ENCODE measurements around the gene RANBP10.

DNA sequence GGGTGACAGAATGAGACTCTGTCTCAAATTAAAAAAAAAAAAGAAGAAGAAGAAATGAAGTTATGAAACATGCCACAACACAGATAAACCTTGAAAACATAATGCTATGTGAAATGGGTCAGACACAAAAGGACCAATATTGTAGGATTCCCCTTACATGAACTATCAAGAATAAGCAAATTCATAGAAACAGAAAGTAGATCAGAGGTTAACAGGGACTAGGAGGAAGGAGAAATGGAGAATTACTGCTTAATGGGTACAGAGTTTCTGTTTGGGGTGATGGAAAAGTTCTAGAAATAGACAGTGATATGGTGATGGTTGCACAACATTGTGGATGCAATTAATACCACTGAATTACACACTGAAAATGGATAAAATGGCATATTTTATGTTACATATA, 16.3 kb downstream of the RANBP10 start:
- TF ChIP-seq, protein P1, sequence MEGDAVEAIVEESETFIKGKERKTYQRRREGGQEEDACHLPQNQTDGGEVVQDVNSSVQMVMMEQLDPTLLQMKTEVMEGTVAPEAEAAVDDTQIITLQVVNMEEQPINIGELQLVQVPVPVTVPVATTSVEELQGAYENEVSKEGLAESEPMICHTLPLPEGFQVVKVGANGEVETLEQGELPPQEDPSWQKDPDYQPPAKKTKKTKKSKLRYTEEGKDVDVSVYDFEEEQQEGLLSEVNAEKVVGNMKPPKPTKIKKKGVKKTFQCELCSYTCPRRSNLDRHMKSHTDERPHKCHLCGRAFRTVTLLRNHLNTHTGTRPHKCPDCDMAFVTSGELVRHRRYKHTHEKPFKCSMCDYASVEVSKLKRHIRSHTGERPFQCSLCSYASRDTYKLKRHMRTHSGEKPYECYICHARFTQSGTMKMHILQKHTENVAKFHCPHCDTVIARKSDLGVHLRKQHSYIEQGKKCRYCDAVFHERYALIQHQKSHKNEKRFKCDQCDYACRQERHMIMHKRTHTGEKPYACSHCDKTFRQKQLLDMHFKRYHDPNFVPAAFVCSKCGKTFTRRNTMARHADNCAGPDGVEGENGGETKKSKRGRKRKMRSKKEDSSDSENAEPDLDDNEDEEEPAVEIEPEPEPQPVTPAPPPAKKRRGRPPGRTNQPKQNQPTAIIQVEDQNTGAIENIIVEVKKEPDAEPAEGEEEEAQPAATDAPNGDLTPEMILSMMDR (IDR thresholded peaks at IDR 0.05) = no peak
- TF ChIP-seq RAD21 (conservative IDR thresholded peaks at IDR 0.05 in 1 of 2, IDR thresholded peaks at IDR 0.05 in 1 of 2) = no peak
- no peak for TF ChIP-seq POLR2A (IDR thresholded peaks at IDR 0.05; ENCODE audit: low read length)
- TF ChIP-seq BHLHE40 (IDR thresholded peaks at IDR 0.05; ENCODE audit: low read depth, low read length) = no peak
- TF ChIP-seq ESRRA (IDR thresholded peaks at IDR 0.05; ENCODE audit: borderline replicate concordance, low read length) = no peak
- TF ChIP-seq, protein P2, sequence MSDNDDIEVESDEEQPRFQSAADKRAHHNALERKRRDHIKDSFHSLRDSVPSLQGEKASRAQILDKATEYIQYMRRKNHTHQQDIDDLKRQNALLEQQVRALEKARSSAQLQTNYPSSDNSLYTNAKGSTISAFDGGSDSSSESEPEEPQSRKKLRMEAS (IDR thresholded peaks at IDR 0.05) = no peak
- TF ChIP-seq CBX8 (IDR thresholded peaks at IDR 0.05) = no peak
- TF ChIP-seq RARB (CRISPR knock-in tag; IDR thresholded peaks at IDR 0.05) = no peak
- no peak for TF ChIP-seq RFX5 (IDR thresholded peaks at IDR 0.05)
- TF ChIP-seq CHD2 (IDR thresholded peaks at IDR 0.05; ENCODE audit: low read length, partially characterized antibody) = no peak

Measured in A549 (cell line).